DND-41 (cell line): ENCODE data around the gene ZNF891.

Experiments
- EZH2 ChIP-seq: IDR thresholded peaks from 3 replicates; pipeline ENCODE4 v1.6.1; 2012; ENCODE audit warnings: borderline replicate concordance, low read depth, mild to moderate bottlenecking, moderate library complexity, low read length, inconsistent platforms; ENCODE audit not compliant: severe bottlenecking
- TF ChIP-seq, protein P1 (sequence below): IDR thresholded peaks from 2 replicates; pipeline ENCODE4 v1.5.1; 2012; ENCODE audit warnings: borderline replicate concordance, low read length, moderate library complexity, mild to moderate bottlenecking; ENCODE audit not compliant: poor library complexity, severe bottlenecking; ENCODE audit errors: extremely low read depth

DNA sequence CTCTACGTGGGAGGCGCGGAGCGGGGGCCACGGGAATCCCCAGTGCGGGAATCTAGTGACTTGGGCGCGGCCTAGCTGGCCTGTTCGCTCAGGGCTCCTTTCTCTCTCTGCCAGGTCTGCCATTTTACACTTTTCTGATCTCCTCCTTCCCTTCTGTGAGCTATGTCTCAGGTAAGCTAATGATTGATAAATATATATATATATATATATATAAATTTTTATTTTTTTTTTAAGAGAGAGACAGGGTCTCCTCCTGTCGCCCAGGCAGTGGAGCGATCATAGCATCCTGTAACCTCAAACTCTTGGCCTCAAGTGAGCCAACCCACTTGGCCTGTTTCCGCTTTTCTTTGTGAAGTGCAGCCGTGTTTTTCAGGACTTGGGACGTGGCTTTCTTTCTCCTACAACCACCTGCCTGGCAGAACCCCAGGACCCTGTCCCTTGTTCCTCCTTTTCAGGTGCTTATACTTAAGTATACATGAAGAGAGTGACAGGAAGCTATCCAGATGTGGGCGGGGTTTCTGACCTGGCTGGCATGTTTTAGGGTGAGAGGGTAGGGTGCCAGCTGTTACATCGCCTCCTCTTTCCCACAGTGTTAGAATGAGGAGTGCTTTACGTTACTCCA is 48.8 kb downstream of the ZNF891 start:
- TF ChIP-seq, protein P1, sequence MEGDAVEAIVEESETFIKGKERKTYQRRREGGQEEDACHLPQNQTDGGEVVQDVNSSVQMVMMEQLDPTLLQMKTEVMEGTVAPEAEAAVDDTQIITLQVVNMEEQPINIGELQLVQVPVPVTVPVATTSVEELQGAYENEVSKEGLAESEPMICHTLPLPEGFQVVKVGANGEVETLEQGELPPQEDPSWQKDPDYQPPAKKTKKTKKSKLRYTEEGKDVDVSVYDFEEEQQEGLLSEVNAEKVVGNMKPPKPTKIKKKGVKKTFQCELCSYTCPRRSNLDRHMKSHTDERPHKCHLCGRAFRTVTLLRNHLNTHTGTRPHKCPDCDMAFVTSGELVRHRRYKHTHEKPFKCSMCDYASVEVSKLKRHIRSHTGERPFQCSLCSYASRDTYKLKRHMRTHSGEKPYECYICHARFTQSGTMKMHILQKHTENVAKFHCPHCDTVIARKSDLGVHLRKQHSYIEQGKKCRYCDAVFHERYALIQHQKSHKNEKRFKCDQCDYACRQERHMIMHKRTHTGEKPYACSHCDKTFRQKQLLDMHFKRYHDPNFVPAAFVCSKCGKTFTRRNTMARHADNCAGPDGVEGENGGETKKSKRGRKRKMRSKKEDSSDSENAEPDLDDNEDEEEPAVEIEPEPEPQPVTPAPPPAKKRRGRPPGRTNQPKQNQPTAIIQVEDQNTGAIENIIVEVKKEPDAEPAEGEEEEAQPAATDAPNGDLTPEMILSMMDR: no peak
- TF ChIP-seq EZH2: no peak
